Measurements from ENCODE around the gene NNMT. TPM values are rescaled to one million over a fixed set of nuclear protein-coding genes. Genes with fewer than 3 reads are reported as not detected.

Gene NNMT
- total RNA-seq, 1 experiment from 2014 or later = not detected

DNA sequence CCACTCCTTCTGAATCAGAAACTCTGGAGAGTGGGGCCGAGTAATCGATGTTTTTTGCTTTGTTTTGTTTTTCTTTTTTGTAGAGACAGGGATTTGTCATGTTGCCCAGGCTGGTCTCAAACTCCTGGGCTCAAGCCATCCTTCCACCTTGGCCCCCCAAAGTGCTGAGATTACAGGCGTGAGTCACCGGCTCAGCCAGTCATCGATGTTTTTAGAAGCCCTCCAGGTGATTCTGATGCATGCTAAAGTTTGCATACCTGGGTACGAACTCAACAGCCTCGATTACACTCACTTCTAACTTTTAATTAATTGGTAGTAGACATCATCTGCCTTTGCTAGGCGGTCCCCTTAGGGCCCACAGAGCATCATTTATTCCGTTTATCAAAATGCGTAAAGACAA lies 53.8 kb downstream of the NNMT start:
- Histone ChIP-seq H3K36me3 (ENCODE audit: control insufficient read depth in 1 of 2, insufficient read depth in 2 of 2, low read length in 2 of 2) (no peaks in the 10 kb centered on the region), H3K4me2 (ENCODE audit: low read length) (no peak overlapping the region), H3K79me2 (ENCODE audit: insufficient read depth, low read length) (no peaks in the 10 kb centered on the region), H3K4me1 (ENCODE audit: control insufficient read depth in 1 of 2, insufficient read depth in 2 of 2, low read length in 2 of 2) (no peaks in the 10 kb centered on the region), H4K20me1 (ENCODE audit: insufficient read depth) (no peaks in the 10 kb centered on the region), H3K27ac (ENCODE audit: low read depth, low read length) (no peak overlapping the region), H3K9ac (ENCODE audit: low read length) (no peak overlapping the region), H3K4me3 (replicated peaks in 1 of 2; ENCODE audit: low read depth in 1 of 2, low read length in 2 of 2) (no peak overlapping the region), H3K9me2 (ENCODE audit: insufficient read depth) (peaks cover 4% of the 10 kb centered on the region; the same call in 1 of the 2 replicates), H2AFZ (ENCODE audit: low read depth, low read length, poor library complexity, severe bottlenecking) (no peak overlapping the region), H3K9me3 (ENCODE audit: control insufficient read depth in 1 of 2, insufficient read depth in 1 of 2, low read depth in 1 of 2, low read length in 2 of 2) (no peaks in the 10 kb centered on the region), H3K27me3 (ENCODE audit: insufficient read depth, low read length) (no peaks in the 10 kb centered on the region)
- DNase-seq (ENCODE audit: low read depth, low spot score) (no peak), ATAC-seq (no peak)
- RAD21 ChIA-PET (ENCODE audit: low non-redundant PET in 1 of 2, low total read pairs in 2 of 2, uncharacterized antibody in 2 of 2, unreplicated experiment in 2 of 2) = no interaction called here
- TF ChIP-seq, protein P1, sequence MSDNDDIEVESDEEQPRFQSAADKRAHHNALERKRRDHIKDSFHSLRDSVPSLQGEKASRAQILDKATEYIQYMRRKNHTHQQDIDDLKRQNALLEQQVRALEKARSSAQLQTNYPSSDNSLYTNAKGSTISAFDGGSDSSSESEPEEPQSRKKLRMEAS (IDR thresholded peaks at IDR 0.05) = no peak
- no peak for TF ChIP-seq EGR1 (IDR thresholded peaks at IDR 0.05; ENCODE audit: low read depth)
- no peak for TF ChIP-seq POLR2A (IDR thresholded peaks at IDR 0.05; ENCODE audit: borderline replicate concordance, extremely low read depth, insufficient read depth, insufficient read length)
- no peak for TF ChIP-seq SRF (IDR thresholded peaks at IDR 0.05; ENCODE audit: low read depth)
- TF ChIP-seq, protein P2, sequence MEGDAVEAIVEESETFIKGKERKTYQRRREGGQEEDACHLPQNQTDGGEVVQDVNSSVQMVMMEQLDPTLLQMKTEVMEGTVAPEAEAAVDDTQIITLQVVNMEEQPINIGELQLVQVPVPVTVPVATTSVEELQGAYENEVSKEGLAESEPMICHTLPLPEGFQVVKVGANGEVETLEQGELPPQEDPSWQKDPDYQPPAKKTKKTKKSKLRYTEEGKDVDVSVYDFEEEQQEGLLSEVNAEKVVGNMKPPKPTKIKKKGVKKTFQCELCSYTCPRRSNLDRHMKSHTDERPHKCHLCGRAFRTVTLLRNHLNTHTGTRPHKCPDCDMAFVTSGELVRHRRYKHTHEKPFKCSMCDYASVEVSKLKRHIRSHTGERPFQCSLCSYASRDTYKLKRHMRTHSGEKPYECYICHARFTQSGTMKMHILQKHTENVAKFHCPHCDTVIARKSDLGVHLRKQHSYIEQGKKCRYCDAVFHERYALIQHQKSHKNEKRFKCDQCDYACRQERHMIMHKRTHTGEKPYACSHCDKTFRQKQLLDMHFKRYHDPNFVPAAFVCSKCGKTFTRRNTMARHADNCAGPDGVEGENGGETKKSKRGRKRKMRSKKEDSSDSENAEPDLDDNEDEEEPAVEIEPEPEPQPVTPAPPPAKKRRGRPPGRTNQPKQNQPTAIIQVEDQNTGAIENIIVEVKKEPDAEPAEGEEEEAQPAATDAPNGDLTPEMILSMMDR (IDR thresholded peaks at IDR 0.05 in 2 of 3, conservative IDR thresholded peaks at IDR 0.05 in 1 of 3; ENCODE audit: borderline replicate concordance in 1 of 3, insufficient read depth in 1 of 3, low read depth in 2 of 3, low read length in 2 of 3) = no peak
- no peak for TF ChIP-seq SIN3A (IDR thresholded peaks at IDR 0.05; ENCODE audit: low read depth)
- TF ChIP-seq ZFX (IDR thresholded peaks at IDR 0.05) = no peak
- no peak for TF ChIP-seq RAD21 (IDR thresholded peaks at IDR 0.05; ENCODE audit: low read depth)
- POLR2A ChIA-PET = no interaction called here
- BruUV-seq (replicated peaks) = no TSS peak
- CTCF ChIA-PET = no interaction called here
- intact Hi-C loops (cut with micrococcal nuclease) = no loop called here

DNA sequence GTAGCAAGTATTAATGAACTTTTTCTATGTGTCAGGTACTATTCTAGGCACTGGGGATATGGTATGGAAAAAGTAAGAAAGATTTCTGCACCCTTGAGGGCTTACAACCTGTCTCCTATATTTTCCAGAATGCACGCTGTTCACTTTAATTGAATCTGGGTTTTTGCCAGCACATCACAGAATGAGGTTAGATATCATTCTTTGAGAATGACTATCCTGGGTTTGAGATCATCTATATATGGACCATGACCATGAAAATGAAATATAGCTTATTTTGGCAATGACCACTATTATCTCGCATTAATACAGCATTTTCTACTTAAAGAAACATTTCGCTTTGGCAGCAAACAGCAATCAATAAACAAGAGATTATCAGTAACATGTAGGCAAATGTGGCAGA lies 57.2 kb downstream of the NNMT start:
- Histone ChIP-seq H3K9me2 (ENCODE audit: insufficient read depth) (no peaks in the 10 kb centered on the region), H3K4me3 (replicated peaks in 1 of 2; ENCODE audit: low read depth in 1 of 2, low read length in 2 of 2) (no peak overlapping the region), H3K27ac (ENCODE audit: low read depth, low read length) (no peak overlapping the region), H3K79me2 (ENCODE audit: insufficient read depth, low read length) (no peaks in the 10 kb centered on the region), H3K4me1 (ENCODE audit: control insufficient read depth in 1 of 2, insufficient read depth in 2 of 2, low read length in 2 of 2) (no peaks in the 10 kb centered on the region), H3K4me2 (ENCODE audit: low read length) (no peak overlapping the region), H2AFZ (ENCODE audit: low read depth, low read length, poor library complexity, severe bottlenecking) (no peak overlapping the region), H3K27me3 (ENCODE audit: insufficient read depth, low read length) (no peaks in the 10 kb centered on the region), H3K9ac (ENCODE audit: low read length) (no peak overlapping the region), H4K20me1 (ENCODE audit: insufficient read depth) (no peaks in the 10 kb centered on the region), H3K9me3 (ENCODE audit: control insufficient read depth in 1 of 2, insufficient read depth in 1 of 2, low read depth in 1 of 2, low read length in 2 of 2) (no peaks in the 10 kb centered on the region), H3K36me3 (ENCODE audit: control insufficient read depth in 1 of 2, insufficient read depth in 2 of 2, low read length in 2 of 2) (no peaks in the 10 kb centered on the region)
- intact Hi-C loops (cut with micrococcal nuclease) = no loop called here
- POLR2A ChIA-PET = no interaction called here
- CTCF ChIA-PET = no interaction called here
- no peak for DNase-seq (ENCODE audit: low read depth, low spot score)
- no peak for ATAC-seq
- no TSS peak for BruUV-seq (replicated peaks)
- RAD21 ChIA-PET (ENCODE audit: low non-redundant PET in 1 of 2, low total read pairs in 2 of 2, uncharacterized antibody in 2 of 2, unreplicated experiment in 2 of 2) = no interaction called here
- TF ChIP-seq RAD21 (IDR thresholded peaks at IDR 0.05; ENCODE audit: low read depth) (no peak), EGR1 (IDR thresholded peaks at IDR 0.05; ENCODE audit: low read depth) (no peak), TCF7L2 (IDR thresholded peaks at IDR 0.05; ENCODE audit: borderline replicate concordance, extremely low read depth, insufficient read depth, insufficient read length) (no peak), YY1 (IDR thresholded peaks at IDR 0.05; ENCODE audit: extremely low read depth, insufficient replicate concordance, low read depth, low read length) (no peak)
- TF ChIP-seq, protein P1 (IDR thresholded peaks at IDR 0.05) = no peak
- TF ChIP-seq, protein P3, sequence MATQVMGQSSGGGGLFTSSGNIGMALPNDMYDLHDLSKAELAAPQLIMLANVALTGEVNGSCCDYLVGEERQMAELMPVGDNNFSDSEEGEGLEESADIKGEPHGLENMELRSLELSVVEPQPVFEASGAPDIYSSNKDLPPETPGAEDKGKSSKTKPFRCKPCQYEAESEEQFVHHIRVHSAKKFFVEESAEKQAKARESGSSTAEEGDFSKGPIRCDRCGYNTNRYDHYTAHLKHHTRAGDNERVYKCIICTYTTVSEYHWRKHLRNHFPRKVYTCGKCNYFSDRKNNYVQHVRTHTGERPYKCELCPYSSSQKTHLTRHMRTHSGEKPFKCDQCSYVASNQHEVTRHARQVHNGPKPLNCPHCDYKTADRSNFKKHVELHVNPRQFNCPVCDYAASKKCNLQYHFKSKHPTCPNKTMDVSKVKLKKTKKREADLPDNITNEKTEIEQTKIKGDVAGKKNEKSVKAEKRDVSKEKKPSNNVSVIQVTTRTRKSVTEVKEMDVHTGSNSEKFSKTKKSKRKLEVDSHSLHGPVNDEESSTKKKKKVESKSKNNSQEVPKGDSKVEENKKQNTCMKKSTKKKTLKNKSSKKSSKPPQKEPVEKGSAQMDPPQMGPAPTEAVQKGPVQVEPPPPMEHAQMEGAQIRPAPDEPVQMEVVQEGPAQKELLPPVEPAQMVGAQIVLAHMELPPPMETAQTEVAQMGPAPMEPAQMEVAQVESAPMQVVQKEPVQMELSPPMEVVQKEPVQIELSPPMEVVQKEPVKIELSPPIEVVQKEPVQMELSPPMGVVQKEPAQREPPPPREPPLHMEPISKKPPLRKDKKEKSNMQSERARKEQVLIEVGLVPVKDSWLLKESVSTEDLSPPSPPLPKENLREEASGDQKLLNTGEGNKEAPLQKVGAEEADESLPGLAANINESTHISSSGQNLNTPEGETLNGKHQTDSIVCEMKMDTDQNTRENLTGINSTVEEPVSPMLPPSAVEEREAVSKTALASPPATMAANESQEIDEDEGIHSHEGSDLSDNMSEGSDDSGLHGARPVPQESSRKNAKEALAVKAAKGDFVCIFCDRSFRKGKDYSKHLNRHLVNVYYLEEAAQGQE (IDR thresholded peaks at IDR 0.05; ENCODE audit: low read depth) = no peak
- TF ChIP-seq, protein P4, sequence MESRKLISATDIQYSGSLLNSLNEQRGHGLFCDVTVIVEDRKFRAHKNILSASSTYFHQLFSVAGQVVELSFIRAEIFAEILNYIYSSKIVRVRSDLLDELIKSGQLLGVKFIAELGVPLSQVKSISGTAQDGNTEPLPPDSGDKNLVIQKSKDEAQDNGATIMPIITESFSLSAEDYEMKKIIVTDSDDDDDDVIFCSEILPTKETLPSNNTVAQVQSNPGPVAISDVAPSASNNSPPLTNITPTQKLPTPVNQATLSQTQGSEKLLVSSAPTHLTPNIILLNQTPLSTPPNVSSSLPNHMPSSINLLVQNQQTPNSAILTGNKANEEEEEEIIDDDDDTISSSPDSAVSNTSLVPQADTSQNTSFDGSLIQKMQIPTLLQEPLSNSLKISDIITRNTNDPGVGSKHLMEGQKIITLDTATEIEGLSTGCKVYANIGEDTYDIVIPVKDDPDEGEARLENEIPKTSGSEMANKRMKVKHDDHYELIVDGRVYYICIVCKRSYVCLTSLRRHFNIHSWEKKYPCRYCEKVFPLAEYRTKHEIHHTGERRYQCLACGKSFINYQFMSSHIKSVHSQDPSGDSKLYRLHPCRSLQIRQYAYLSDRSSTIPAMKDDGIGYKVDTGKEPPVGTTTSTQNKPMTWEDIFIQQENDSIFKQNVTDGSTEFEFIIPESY (IDR thresholded peaks at IDR 0.05; ENCODE audit: extremely low read depth, insufficient replicate concordance, low read length) = no peak

All from HCT116 (cell line).